ENCODE data around the gene RMND5A. TPM values are rescaled to one million over a fixed set of nuclear protein-coding genes. Genes with fewer than 3 reads are reported as not detected.

The RMND5A gene
- polyA plus RNA-seq, 5 donors: 40.9 to 55.3 (median 52.7) TPM

GRCh38 chr2:86790134-86790675 lies 70.1 kb downstream of the RMND5A start:
- no peak for DNase-seq

GRCh38 chr2:86790676-86791572 lies 70.8 kb downstream of the RMND5A start, which contains the start of gene CD8A:
Gene CD8A (minus strand): TSS chr2:86790913. CDS start chr2:86790825, 88 bp downstream.
- no peak for DNase-seq

DNA sequence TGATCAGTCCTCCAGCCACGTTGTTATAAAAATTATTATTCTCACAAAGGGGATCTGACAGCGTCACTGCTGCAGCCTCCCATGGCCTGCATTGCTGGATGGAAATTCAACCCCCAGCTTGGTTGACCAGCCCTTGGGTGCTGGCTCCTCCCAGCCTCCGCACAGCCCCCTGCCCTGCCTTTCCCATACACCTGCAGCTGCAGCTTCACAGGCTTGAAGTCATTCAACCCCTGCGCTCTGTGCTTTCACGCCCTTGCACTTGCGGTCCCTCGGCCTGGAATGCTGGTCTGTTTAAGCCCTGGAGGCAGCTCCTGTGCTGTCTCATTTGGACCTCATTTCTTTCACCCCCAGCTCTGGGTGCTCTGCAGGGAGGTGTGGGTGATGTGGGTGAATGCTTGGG lies 71.5 kb downstream of the RMND5A start:
- no peak for DNase-seq

DNA sequence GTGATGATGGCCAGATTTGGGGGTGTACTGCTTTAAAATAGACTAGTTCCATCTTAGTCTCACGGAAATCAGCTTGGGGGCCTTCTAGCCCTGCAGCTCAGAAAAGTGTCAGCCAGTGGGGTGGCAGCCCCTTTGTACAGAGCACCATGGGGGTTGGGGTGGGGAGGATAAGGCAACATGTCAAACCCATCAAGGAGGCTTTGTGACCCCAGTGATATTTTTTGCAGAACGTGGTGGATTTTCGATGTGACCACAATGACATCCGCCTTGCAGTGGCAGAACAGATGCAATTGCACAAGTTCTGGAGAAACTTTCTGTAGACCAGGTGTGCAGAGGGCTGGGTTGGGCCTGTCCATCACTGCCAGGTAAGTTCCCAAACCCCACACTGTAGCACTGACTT lies 73.7 kb downstream of the RMND5A start:
- no peak for DNase-seq

- no peak for DNase-seq
These were observed 74.8 kb downstream of the RMND5A start for GRCh38 chr2:86794861-86795260.

GRCh38 chr2:86800856-86801567 lies 80.9 kb downstream of the RMND5A start:
- DNase-seq: no peak

- no peak for DNase-seq
These were observed 86.2 kb downstream of the RMND5A start for GRCh38 chr2:86806059-86806857.

GRCh38 chr2:86807133-86807467 lies 87.0 kb downstream of the RMND5A start:
- no peak for DNase-seq

DNA sequence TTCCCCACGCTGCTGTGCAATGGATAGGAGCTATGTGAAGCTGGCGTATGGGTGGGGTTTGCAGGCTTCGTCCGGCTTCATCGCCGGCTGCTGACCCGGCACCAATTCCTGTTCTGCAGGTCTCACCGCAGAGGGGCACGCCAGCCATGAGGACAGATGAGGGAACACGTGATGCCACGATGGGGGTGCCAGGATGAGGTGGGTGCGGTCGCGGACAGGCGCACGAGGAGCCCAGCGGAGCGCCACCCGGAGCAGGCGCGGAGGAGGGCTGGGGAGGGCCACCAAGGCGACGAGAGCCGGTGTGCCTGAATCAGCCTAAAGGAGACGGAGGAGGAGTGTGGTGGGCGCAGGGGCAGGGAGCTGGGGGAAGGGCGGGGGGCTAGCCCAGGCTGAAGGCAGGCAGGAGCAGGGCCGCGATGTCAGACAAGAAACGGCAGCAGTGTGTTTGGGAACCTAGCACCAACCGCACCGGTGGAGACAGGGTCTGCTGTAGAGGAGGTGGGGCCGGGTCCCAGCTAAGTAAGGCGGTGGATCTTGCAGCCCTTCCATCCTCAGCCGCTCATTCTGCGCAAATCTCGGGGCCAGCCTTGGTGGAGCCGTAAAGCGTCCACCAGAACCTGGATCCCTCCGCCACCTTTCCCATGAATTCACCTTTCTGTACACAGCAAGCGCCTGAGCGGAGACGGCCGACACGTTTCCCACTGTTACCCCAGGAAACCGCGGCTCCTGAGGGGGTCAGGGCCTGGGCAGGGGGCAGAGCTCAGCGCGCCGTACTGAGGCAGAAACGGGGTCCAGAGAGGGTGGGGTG lies 87.6 kb downstream of the RMND5A start:
- no peak for DNase-seq

- peak; percentile 69 to 82 for DNase-seq
These were observed 88.4 kb downstream of the RMND5A start for GRCh38 chr2:86808315-86809161.

- DNase-seq: no peak
These were observed 89.5 kb downstream of the RMND5A start for GRCh38 chr2:86809481-86810121.

- no peak for DNase-seq
These were observed 95.5 kb downstream of the RMND5A start for GRCh38 chr2:86815611-86816010.

GRCh38 chr2:86818114-86818801 lies 98.2 kb downstream of the RMND5A start:
- DNase-seq: no peak

DNA sequence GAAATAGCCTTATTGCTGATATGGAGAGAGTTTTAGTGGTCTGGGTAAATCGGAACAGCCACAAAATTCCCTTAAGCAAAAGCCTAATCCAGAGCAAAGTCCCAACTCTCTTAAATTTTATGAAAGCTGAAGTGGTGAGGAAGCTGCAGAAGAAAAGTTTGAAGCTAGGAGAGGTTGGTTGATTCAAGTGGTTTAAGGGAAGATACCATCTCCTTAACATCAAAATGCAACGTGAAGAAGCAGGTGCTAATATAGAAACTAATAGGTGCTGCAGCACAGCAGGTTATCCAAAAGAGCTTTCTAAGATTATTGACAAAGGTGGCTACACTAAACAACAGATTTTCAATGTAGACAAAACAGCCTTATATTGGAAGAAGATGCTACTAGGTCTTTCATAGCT lies 98.9 kb downstream of the RMND5A start:
- DNase-seq: no peak

DNA sequence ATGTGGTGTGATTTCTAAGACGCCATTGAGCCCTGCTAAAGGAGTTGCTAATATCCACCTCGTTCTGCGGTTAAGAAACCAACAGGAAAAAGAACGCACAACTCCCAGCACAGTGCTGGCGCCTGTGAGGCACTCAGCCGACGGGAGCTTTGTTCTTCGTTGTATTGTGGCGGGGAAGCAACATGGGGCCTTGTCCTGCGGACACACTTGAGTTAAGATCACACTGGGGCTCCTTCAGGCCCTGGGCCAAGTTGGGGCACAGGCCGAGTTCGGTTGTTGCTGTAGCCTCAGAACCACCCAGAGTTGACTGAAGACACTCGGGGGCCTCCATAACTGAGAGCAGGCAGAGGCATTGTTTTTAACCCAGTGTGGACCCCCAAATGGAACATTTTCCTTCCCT lies 101.2 kb downstream of the RMND5A start:
- no peak for DNase-seq

DNA sequence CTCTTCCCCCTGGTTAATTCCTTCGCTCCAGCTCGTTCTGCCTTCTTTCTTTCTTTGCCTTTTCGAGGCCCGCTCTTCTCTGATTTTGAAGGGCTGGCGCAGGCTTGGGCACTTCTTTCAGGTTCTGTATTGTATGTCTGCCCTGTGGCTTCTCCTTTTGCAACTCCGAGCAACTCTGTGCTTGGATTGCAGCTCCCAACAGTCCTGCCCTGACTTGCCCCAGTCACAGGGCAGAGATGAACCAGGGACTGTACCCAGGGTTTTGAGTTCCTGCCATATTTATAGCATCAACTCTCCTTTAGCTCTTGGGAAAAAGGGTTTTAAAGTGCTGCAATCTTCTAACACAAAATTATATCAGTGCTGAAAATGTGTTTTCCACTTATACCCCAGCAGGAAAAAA lies 101.8 kb downstream of the RMND5A start:
- no peak for DNase-seq

- no peak for DNase-seq
These were observed 102.7 kb downstream of the RMND5A start for GRCh38 chr2:86822668-86823345.

- no peak for DNase-seq
These were observed 105.1 kb downstream of the RMND5A start for GRCh38 chr2:86825036-86825692.
